Dedifferentiated amniotic fluid mesenchymal stem cell (primary cell): Measurements from ENCODE around the gene CD93.
A peak's percentile ranks its signal among the peaks of the same experiment; 100 is the strongest.

ENCODE experiments used
- DNase-seq: peaks from one replicate; pipeline ENCODE4 v3.0.0-alpha.2; 2016; ENCODE audit errors: extremely low spot score

Gene CD93

GRCh38 chr20:23120936-23121750 is 35.0 kb upstream of the CD93 start:
- DNase-seq, result no peak

- no peak for DNase-seq
Observed at GRCh38 chr20:23120261-23120660, 34.1 kb upstream of the CD93 start.

GRCh38 chr20:23119456-23120216 is 33.5 kb upstream of the CD93 start:
- DNase-seq, result no peak

- DNase-seq, result no peak
Observed at GRCh38 chr20:23118766-23119165, 32.6 kb upstream of the CD93 start.

- DNase-seq, result no peak
Observed at GRCh38 chr20:23118144-23118543, 32.0 kb upstream of the CD93 start.

GRCh38 chr20:23117738-23118137 is 31.6 kb upstream of the CD93 start:
- no peak for DNase-seq

- peak; percentile 77 for DNase-seq
Observed at GRCh38 chr20:23116311-23117089, 30.4 kb upstream of the CD93 start.

GRCh38 chr20:23115822-23116221 is 29.7 kb upstream of the CD93 start:
- no peak for DNase-seq

GRCh38 chr20:23114448-23115082 is 28.4 kb upstream of the CD93 start:
- DNase-seq, result no peak

- DNase-seq, result no peak
Observed at GRCh38 chr20:23114018-23114417, 27.9 kb upstream of the CD93 start.

- no peak for DNase-seq
Observed at GRCh38 chr20:23112595-23112994, 26.5 kb upstream of the CD93 start.

- no peak for DNase-seq
Observed at GRCh38 chr20:23111944-23112342, 25.8 kb upstream of the CD93 start.

- DNase-seq, result no peak
Observed at GRCh38 chr20:23111307-23111943, 25.3 kb upstream of the CD93 start.

- no peak for DNase-seq
Observed at GRCh38 chr20:23108871-23109270, 22.7 kb upstream of the CD93 start.

GRCh38 chr20:23107466-23107865 is 21.3 kb upstream of the CD93 start:
- DNase-seq, result no peak

GRCh38 chr20:23106271-23106851 is 20.2 kb upstream of the CD93 start:
- DNase-seq, result no peak

GRCh38 chr20:23105193-23105592 is 19.1 kb upstream of the CD93 start:
- DNase-seq, result no peak

GRCh38 chr20:23103284-23104018 is 17.3 kb upstream of the CD93 start:
- DNase-seq, result no peak

GRCh38 chr20:23101696-23102406 is 15.7 kb upstream of the CD93 start:
- DNase-seq, result no peak

- DNase-seq, result no peak
Observed at GRCh38 chr20:23100720-23101107, 14.6 kb upstream of the CD93 start.
